Hippocampal formation (tissue), 2 donors: ENCODE measurements around the gene OGFOD2.
A peak's percentile ranks its signal among the peaks of the same experiment; 100 is the strongest.
"Not testable (repeated sequence)": the region's sequence is repeated elsewhere in the genome, so short reads cannot be mapped to it uniquely, and the experiment has no call there.

Experiments
- DNase-seq, 2 donors: peaks; one replicate each; lab custom pipeline; 2025; lab: John Stamatoyannopoulos, UW

The OGFOD2 gene

DNA sequence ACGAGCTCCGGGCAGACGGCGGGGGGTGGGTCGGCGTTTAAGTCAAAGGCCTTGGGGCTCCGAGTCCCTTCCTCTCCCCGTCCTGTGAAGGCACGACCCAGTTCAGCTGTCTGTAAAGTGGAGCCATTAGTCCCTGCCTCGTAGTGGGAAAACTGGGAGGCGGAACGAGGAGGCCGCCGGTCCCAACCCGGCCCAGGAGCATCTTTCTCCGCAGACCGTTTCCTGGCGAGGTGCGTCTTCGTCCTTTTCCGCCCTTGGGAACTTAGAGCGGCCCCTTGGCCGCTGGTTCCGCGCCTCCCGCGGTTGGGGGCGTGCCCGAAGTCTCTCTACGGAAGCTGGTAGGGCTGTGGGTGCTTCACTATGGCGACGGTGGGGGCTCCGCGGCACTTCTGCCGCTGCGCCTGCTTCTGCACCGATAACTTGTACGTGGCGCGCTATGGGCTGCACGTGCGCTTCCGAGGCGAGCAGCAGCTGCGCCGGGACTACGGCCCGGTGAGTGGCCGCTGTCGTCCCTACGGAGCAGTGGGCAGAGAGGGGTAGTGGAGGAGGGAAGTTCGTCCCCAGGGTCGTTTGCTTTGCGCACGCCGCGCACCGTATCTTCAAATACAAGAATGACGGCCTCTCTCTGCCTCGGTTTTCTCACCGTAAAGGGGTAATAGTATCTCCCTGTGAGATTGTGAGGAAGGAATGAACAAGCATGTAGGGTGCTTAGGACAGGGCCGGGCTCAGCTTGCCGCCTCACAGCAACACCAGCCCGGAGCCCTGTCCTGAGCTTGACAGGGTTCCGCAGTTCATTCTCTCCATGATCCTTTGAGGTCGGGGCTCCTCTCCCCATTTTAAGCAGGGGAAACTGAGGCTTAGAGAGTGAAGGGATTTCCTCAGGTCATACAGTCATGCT, at the start of gene OGFOD2:
OGFOD2 (plus strand) TSS at position 353 of the 898 bp plus-strand sequence; CDS start at position 361, 8 bp downstream.
- peak; percentile 85 to 88 for DNase-seq

DNA sequence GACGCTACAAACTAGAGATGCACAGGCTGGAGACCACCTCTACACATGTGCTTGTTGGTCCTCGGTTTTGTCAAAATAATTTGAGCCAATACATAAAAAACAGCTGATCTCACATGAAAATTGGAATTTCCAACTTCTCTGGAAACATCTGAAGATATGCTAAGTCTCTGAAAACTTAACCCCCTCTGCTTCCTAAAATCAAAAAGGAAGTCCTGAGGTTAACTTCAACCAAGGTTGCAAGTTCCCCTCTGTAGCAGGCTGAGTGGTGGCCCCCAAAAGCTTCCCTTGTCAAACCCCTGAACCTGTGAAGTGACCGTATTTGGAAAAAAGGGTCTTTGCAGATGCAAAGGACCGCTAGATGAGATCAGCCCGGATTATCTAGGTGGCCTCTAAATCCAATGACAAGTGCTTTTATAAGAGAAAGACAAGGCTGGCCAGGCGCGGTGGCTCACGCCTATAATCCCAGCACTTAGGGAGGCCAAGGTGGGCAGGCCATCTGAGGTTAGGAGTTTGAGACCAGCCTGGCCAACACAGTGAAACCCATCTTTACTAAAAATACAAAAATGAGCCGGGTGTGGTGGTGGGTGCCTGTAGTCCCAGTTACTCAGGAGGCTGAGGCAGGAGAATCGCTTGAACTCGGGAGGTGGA, 47.2 kb upstream of the OGFOD2 start:
- no peak for DNase-seq

DNA sequence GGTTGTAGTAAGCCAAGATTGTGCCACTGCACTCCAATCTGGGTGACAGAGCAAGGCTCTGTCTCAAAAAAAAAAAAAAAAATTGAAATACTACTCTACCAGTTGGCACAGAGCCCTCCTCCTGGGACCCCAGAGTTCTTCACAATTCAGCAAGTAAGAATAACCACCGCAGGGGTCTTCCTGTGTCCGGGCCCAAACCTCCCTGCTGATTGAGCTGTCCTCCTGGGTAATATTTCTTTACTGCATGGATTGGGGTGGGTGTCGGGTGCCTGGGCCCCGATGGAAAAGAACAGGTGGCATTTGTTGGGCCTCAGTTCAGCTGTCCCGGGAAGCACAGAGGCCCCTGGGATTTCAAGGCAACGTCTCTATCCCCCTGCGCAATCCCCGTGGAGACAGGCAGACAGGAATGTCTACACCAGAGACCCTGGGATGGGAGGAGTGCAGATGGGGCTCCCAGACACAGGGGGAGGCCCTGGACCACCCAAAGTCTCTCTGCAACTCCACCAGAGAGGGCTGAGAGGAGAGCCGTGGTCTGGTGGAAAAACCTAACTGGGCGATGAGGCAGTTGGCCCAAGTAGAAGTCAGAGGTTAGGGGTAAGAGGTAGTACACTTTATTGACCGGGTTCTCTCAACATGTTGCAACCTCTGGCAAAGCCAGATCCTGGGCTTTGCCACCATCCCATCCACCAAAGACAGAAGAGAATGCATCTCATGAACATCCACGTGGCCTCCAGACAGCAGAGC, 46.5 kb upstream of the OGFOD2 start:
- DNase-seq = no peak

DNA sequence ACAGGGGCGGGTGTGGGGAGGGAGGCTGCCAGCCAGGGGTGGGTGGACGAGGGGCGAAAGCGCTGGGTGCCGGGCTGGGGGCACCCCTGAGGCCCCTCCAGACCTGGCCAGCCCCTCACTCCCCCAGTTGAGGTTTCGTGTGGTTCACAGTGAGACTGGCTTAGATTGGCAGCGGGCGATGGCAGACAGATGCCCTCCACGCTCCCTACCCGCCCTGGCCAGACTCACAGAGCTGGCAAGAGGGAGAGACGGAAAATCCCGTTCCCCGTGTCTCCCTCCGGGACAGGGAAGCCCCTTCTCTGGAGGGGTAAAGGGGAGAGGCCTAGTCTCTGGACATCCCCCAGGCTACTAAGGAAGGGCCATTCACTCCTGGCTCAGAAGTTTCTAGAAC, 45.9 kb upstream of the OGFOD2 start:
- DNase-seq = no peak

DNA sequence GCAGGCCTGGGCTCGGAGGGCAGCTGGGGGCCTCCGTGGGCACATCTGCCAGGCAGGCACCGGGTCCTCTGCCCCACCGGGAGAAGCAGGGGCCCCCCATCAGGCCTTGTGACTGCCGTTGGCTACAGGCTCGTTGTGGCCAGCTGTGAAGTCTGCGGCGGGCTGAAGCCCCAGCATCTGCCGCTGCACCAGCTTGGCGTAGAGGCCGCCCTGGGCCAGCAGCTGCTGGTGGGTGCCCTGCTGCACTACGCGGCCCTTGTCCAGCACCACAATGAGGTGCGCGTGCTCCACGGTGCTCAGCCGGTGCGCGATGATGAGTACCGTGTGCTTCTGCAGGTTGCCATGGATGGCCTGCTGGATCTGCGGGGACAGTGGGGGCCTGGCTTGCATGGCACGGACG, 45.2 kb upstream of the OGFOD2 start:
- no peak for DNase-seq

DNA sequence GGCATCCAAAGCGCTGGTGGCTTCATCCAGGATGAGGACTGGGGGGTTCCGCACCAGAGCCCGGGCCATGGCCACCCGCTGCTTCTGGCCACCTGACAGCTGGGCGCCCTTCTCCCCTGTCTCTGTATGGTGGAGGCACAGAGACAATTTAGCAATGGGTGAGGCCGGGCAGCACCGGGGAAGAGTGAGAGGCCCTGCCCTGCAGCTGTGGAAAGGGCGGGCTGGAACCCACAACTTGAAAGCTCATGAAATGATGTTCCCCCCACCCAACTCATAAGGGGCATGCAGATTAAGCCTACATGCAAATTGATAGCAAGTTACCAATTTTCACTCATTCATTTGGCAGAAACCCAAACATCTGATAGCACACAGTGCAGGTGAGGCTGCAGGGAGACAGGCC, 42.8 kb upstream of the OGFOD2 start:
- DNase-seq = no peak

DNA sequence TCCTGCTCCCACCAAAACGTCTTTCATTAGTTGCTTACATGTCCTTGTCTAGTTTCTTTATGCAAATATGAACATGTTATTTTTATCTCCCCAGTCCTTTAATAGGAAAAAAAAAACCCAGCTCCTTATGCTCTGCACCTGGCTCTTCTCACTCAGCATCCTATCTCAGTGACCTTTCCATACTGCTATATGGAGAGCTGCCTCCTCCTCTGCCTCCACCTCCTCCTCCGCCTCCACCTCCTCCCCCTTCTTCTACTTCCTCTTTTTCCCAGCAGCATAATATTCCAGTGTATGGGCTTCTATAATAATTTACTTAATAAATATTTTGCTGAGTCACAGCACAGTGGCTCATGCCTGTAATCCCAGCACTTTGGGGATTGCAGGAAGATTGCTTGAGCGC, 40.3 kb upstream of the OGFOD2 start:
- no peak for DNase-seq

DNA sequence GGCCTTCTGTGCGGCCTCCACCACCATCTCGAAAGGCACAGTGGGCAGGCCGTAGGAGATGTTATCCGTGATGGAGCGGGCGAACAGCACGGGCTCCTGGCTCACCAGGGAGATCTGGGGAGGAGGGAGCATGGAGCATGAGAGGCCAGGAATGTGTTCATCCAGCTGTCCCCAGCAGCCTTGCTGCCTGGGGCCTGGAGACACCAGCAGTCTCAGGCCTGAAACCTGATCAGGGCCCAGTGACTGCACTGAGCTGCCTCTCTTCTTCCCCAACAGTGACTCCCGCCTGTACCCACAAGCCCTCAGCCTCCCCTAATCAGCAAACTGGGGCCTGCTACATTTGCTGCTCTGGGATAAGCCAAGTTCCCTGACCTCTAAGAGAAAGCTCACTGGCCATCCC, 39.7 kb upstream of the OGFOD2 start:
- no peak for DNase-seq

DNA sequence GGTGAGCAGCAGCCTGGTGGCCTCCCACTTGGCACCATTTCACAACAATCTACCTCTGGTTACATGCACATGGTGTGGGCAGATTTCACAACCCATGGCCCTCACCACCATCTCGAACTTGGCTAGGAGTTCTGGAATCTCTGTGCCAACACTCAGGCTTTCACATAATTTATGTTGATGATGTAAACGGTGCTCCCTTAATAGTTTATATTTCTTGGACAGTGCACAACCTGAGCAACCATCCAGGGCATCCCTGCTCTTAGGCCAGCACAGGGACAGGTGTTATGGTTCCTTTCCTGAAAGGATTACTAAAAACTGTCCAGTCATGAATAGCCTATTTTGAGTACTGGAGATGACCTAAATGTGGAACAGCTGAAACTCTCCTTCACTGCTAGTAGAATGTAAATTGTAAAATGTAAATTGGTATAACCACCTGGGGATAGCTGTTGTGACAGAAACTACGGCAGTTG, 37.4 kb upstream of the OGFOD2 start:
- DNase-seq = no peak

DNA sequence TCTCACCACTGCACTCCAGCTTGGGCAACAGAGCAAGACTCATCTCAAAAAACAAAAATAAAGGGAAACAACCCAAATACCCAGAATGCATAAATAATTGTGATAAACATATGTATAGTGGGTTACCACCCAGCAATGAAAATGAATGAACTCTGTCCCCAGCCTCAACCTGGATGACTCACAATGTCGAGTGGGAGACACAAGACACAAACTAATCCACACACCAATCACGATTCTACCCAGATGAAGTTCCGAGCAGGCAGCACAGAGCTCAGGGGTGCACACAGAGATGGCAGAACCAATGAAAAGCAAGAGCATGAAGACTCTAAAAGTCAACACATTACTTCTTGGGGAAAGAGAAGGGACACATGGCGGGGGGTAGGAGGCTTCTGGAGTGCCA, 35.9 kb upstream of the OGFOD2 start:
- no peak for DNase-seq

DNA sequence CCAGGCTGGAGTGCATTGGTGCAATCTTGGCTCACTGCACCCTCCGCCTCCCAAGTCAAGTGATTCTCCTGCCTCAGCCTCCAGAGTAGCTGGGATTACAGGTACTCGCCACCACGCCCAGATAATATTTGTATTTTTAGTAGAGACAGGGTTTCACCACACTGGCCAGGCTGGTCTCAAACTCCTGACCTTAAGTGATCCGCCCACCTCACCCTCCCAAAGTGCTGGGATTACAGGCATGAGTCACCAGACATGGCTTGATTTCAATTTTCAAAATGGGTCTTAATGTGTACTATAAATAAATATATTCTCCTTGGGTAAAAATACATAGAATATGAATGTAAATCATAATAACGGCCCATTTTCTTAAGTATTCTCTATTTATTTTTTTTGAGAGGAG, 33.7 kb upstream of the OGFOD2 start:
- not testable (repeated sequence) for DNase-seq

DNA sequence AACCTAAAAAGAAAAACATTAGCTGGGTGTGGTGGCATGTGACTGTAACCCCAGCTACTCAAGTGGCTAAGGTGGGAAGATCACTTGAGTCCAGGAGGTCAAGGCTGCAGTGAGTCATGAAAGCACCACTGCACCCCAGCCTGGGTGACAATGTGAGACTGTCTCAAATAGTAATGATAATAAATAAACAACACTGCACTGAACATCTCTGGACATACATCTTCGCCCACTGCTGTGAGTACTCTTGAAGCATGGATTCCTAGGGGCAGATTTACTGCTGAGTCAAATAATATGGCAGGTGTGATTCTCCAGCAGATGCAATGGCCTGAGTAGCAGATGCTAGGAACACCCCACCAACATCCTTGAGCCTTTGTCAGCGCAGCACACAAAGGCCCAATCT, 32.4 kb upstream of the OGFOD2 start:
- no peak for DNase-seq

DNA sequence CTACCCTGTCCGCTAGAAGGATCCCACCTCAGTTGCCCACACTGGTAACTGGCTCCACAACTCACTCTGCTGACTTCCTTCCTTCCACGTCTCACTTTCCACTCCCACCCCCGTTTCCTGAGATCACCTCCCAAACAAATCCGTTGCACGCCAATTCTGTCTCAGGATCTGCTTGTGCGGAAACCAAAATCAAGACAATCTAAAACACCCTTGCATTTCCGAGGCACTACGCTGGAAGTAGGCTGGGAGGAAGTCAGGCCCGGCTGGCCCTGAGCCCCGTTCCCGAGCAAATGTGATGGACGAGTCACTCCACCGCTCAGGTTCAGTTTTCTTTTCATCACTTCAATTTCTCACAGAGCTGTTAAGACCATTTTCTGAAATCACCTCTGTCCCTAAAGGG, 31.8 kb upstream of the OGFOD2 start:
- DNase-seq = no peak

DNA sequence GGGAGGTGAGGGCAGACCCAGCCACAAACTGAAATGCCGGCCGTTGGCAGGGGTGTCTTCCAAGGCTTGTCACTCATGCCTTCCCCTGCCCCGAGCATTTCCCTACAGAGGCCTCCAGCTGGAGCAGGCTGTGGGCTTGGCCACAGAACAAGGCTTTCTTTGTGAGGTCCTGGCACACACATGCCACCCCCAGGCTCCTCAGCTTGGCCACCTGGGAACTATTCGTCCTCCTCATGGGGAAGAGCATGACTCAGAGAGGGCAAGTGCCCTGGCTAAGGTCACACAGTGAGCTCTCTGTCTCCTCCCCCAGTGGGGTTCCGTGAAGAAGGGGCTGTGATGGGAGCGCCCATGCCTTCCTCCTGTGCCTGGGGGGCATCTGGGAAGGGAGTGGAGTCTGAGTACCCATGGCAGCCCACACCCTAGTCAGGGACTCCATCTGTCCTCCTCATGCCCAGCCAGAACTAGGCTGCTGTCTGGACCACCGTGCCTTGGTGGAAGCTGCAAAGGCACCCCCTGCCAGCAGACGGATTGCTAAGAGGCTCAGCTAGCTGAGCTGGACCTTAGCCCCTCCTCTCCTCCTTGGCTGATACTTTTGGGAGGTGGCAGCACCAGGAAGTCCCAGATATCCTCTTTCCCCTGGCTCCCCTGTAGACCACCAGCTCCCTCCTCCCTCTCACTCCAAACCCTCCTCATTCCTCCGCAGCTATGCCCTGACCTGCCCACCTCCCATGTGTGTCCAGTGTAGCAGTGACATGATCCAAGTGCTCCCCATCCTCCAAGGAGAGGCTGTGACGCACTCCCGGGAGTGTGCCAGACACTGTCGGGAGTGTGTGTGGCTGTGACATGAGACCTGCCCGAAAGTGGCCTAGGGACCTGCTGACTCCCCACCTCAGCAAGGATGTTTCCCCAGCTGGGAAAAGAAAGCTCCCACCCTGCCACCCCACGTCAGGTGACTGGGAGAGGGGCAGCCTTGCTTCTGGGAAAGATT, 30.1 kb upstream of the OGFOD2 start:
- peak; percentile 70 to 78 for DNase-seq

DNA sequence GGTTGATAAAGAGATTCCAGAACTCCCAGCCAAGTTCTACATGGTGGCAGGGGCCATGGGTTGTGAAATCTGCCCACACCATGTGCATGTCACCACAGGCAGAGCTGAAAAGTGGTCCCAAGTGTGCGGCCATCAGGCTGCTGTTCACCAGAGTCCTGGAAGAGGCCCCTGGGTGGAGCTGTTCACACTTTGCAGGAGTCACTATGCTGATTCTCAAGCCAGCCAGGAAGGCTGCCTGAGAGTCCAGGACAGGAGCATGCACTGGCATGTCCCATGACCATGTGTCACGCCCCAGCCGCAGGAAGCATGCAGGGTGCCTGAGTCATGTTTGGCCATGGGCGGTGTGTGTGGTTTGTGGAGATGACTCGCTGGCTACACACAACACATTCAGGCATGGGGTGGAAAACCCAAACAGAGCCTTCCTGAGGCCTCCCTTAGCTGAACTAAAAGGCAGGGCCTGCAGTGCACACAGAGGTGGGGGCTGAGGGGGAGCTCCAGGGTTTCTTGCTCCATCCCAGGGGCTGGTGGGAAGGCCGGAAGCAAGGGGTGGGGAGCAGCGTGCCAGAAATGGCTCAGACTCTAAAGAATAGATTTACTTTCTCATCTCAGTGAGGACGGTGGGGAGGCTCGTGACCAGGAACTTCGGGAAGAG, 28.2 kb upstream of the OGFOD2 start:
- DNase-seq = peak in 1 of 2 donors; percentile 22

DNA sequence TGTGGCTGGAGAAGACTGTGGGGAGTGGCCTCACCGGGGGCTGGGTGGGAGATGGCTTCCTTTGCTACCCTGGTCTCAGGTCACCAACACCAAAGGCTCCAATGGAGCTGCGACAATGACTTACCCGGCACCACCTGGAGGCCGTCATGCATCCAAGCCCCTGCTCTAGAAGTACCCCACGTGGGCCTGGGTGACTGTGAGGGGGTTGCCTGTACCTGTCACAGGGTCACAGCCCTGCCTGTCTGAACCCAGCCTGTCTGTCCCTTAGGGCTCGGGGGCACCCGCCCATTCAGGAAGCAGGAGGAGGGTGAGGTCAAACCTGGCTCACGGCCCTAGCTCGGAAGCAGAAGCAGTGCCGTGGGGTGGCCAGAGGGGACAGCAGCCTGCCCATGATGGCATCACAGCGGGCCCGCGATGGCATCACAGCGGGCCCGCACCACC, 27.7 kb upstream of the OGFOD2 start:
- no peak for DNase-seq

DNA sequence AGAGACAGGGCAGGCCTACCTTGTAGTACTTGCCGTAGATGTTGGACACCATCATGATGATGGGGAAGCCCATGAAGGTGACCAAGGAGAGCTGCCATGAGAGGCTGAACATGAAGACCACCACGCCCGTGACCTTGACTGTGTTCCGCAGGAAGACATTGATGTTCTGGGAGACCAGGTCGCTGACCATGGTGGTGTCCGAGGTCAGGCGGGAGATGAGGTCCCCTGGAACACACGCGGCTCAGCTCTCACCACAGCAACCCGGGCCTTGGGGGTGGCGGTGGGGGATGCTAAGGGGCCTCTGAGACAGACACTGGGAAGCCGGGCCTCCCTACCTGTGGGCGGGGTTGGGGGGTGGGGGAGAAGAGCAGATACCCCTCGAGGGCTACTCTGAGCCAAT, 26.4 kb upstream of the OGFOD2 start:
- no peak for DNase-seq

DNA sequence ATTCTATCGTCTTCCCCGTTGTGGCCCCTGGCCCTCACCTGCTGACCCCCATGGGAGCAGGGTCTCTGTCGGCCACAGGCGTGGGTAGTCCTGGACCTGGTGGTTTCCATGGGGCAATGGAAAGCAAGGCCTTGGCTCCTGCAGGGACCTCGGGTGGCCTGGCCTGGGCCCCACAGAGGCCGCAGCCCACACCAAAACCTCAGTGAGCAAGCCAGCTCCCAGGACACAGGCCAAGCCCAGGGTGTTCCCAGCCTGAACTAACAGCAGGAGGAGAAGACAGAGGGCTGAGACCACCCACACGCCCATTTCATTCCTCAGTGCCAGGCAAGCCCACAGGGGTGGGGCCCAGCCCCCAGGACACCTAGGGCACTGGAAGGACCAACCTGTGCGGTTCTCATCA, 25.6 kb upstream of the OGFOD2 start:
- no peak for DNase-seq

DNA sequence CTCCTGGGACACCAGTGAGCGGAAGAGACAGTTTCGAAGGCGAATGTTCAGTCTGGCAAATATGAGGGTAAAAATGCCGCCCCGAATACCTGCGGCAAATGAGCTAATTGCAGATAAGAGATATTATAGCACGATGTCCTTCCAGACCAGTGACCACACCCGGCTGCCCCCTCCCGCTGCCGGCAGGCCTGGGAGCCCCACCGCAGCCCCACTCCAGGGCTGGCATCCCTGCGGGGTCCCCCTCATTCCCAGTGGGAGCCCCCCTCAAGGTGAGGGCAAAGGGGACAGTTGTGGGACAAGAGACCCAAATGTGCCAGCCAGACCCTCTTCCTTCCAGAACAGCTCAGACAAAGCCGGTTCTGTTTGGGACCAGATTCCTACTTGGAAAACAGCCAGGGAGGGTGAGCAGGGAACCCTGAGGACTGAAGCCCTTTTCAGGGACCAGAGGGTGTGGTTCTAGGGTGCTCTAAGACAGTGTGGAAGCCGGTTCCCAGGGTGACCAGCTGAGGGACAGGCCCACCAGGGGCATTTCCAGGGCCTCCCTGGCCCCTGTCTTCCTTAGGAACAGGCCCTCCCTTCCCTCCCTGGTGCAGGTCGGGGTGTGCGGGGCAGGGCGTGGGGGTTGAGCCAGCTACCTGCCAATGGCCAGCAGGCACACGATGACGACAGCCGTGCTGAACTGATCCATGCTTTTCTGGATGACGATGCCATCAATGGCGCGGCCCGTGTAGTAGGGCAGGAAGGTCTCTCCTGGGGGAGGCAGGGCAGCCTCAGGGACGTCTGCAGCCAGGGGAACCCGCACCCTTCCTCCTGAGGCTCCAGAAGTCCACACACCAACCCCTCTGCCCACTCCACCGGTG, 25.0 kb upstream of the OGFOD2 start:
- DNase-seq = no peak

DNA sequence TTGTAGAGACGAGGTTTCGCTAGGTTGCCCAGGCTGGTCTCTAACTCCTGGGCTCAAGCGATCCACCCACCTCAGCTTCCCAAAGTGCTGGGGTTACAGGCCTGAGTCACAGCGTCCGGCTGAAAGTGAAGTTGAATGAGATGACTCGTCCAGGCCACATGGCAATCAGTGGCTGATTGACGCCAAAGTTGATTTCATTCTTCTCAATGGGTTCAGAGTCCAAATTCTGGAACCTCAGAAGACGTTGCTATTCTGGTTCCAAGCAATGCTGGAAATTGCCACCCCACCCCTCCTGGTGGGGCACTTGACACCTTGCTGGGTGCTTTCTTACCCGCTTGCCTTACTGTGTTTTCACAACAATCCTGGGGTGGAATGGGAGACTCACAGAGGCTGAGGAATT, 23.6 kb upstream of the OGFOD2 start:
- DNase-seq = no peak
